CD4-positive, CD25-positive, alpha-beta regulatory T cell (primary cell): Measurements from ENCODE around the gene SORT1. TPM values are rescaled to one million over a fixed set of nuclear protein-coding genes. Genes with fewer than 3 reads are reported as not detected.

ENCODE experiments used
- ATAC-seq, 2 donors: fragments of 150-1000 bp; cut with Tn5 transposase; one replicate each; pipeline ENCODE4 v1.10.0; 2021; ENCODE audit warnings: low read depth in 2 of 2, moderate number of reproducible peaks in 2 of 2, moderate library complexity in 1 of 2
- DNase-seq, 3 donors: peaks; one replicate each; pipeline versions ENCODE4 v3.0.0 to v3.0.0-alpha.2; 2012 to 2022; ENCODE audit warnings: mixed read lengths in 1 of 3
- H3K27ac ChIP-seq: one replicate; pipeline ENCODE4 v1.7.0; 2013; ENCODE audit warnings: mild to moderate bottlenecking, low read length; ENCODE audit not compliant: insufficient read depth, poor library complexity, severe bottlenecking
- H3K27me3 ChIP-seq: one replicate; pipeline ENCODE4 v1.7.0; 2013; ENCODE audit warnings: low read length; ENCODE audit not compliant: control insufficient read depth, insufficient read depth
- H3K36me3 ChIP-seq: one replicate; pipeline ENCODE4 v1.7.0; 2013; ENCODE audit warnings: mild to moderate bottlenecking, low read length, moderate library complexity; ENCODE audit not compliant: control insufficient read depth, insufficient read depth
- H3K4me1 ChIP-seq: 2 replicates; pipeline ENCODE4 v1.7.0; 2013; ENCODE audit warnings: mild to moderate bottlenecking, low read length; ENCODE audit not compliant: insufficient read depth, control insufficient read depth, poor library complexity, severe bottlenecking
- H3K4me3 ChIP-seq: one replicate; pipeline ENCODE4 v1.7.0; 2013; ENCODE audit warnings: low read depth, mild to moderate bottlenecking, low read length, moderate library complexity
- H3K9me3 ChIP-seq, 2 experiments: 1 replicate in 1 of 2; 2 replicates in 1 of 2; pipeline ENCODE4 v1.7.0; 2013; ENCODE audit warnings: low read length in 2 of 2, mild to moderate bottlenecking in 1 of 2, moderate library complexity in 1 of 2; ENCODE audit not compliant: control insufficient read depth in 2 of 2
- H3K27ac Mint-ChIP-seq, 3 donors: one replicate each; pipeline ENCODE4 v1.8.0; 2020 to 2022; ENCODE audit warnings: mild to moderate bottlenecking in 3 of 3, mixed read lengths in 3 of 3, moderate library complexity in 2 of 3
- H3K27me3 Mint-ChIP-seq: one replicate; pipeline ENCODE4 v1.8.0; 2022; ENCODE audit warnings: mild to moderate bottlenecking, mixed read lengths
- H3K36me3 Mint-ChIP-seq: one replicate; pipeline ENCODE4 v1.8.0; 2020; ENCODE audit warnings: mixed read lengths
- H3K4me1 Mint-ChIP-seq, 4 donors: one replicate each; pipeline ENCODE4 v1.8.0; 2020 to 2022; ENCODE audit warnings: mixed read lengths in 4 of 4, mild to moderate bottlenecking in 1 of 4
- H3K4me3 Mint-ChIP-seq, 4 donors: one replicate each; pipeline ENCODE4 v1.8.0; 2020 to 2022; ENCODE audit warnings: mild to moderate bottlenecking in 4 of 4, mixed read lengths in 4 of 4, moderate library complexity in 3 of 4
- H3K9me3 Mint-ChIP-seq, 7 donors: one replicate each; pipeline ENCODE4 v1.8.0; 2020 to 2022; ENCODE audit warnings: mixed read lengths in 7 of 7, mild to moderate bottlenecking in 3 of 7, moderate library complexity in 2 of 7
- polyA plus RNA-seq, 4 donors: library from polyadenylated mRNA; unstranded; fragments of 300-500 nt; fragmentation: Illumina TruSeq; gene quantifications; one replicate each; pipeline ENCODE4 v1.2.3, GENCODE V29; 2021
- total RNA-seq: library from RNA; stranded (reverse); gene quantifications from one replicate; pipeline ENCODE4 v1.2.3, GENCODE V29; 2022

Gene SORT1
- total and polyA plus RNA-seq, 5 donors from 2014 or later, result 0.86 TPM; not detected in 4

GRCh38 chr1:109272021-109272799, 125.5 kb downstream of the SORT1 start:
- Mint-ChIP-seq H3K27ac (no peak overlapping the region), H3K4me1 (peaks cover 0 to 2% (median 2%) of the 10 kb centered on the region in 4 donors), H3K9me3 (no peaks in the 10 kb centered on the region), H3K36me3 (no peaks in the 10 kb centered on the region), H3K27me3 (no peaks in the 10 kb centered on the region), H3K4me3 (no peak overlapping the region)
- Histone ChIP-seq H3K27ac (no peak overlapping the region), H3K27me3 (no peaks in the 10 kb centered on the region), H3K36me3 (no peaks in the 10 kb centered on the region), H3K9me3 (no peaks in the 10 kb centered on the region), H3K4me1 (no peaks in the 10 kb centered on the region), H3K4me3 (no peak overlapping the region)
- DNase-seq, result no peak
- ATAC-seq, result no peak

GRCh38 chr1:109271458-109271857, 126.3 kb downstream of the SORT1 start:
- no peak for ATAC-seq
- no peaks in the 10 kb centered on the region for H3K4me1 ChIP-seq
- Mint-ChIP-seq H3K4me3 (no peak overlapping the region), H3K27ac (no peak overlapping the region), H3K36me3 (no peaks in the 10 kb centered on the region), H3K4me1 (no peaks in the 10 kb centered on the region), H3K9me3 (no peaks in the 10 kb centered on the region), H3K27me3 (no peaks in the 10 kb centered on the region)
- H3K4me3 ChIP-seq, result no peak overlapping the region
- no peaks in the 10 kb centered on the region for H3K27me3 ChIP-seq
- no peak overlapping the region for H3K27ac ChIP-seq
- H3K9me3 ChIP-seq, result no peaks in the 10 kb centered on the region
- no peaks in the 10 kb centered on the region for H3K36me3 ChIP-seq
- DNase-seq, result no peak

- H3K27ac Mint-ChIP-seq, result peak overlapping the region in 1 of 3 donors; percentile 72
- DNase-seq, result no peak
- H3K9me3 Mint-ChIP-seq, result no peaks in the 10 kb centered on the region
These were observed 126.9 kb downstream of the SORT1 start for GRCh38 chr1:109270623-109271317.

GRCh38 chr1:109269981-109270622, 127.6 kb downstream of the SORT1 start:
- Mint-ChIP-seq H3K9me3 (no peaks in the 10 kb centered on the region), H3K27ac (peak overlapping the region in 1 of 3 donors; percentile 8), H3K27me3 (no peaks in the 10 kb centered on the region), H3K4me1 (no peaks in the 10 kb centered on the region), H3K36me3 (no peaks in the 10 kb centered on the region), H3K4me3 (no peak overlapping the region)
- H3K9me3 ChIP-seq, result no peaks in the 10 kb centered on the region
- ATAC-seq (no peak), DNase-seq (no peak)
- no peaks in the 10 kb centered on the region for H3K27me3 ChIP-seq
- no peaks in the 10 kb centered on the region for H3K4me1 ChIP-seq
- H3K36me3 ChIP-seq, result no peaks in the 10 kb centered on the region
- H3K4me3 ChIP-seq, result no peak overlapping the region
- no peak overlapping the region for H3K27ac ChIP-seq

More at GRCh38 chr1:109270623-109271317, 126.9 kb downstream of the SORT1 start:
- Histone ChIP-seq H3K9me3 (no peaks in the 10 kb centered on the region), H3K27ac (no peak overlapping the region), H3K4me3 (no peak overlapping the region), H3K27me3 (no peaks in the 10 kb centered on the region), H3K36me3 (no peaks in the 10 kb centered on the region), H3K4me1 (no peaks in the 10 kb centered on the region)
- ATAC-seq, result no peak
- Mint-ChIP-seq H3K36me3 (no peaks in the 10 kb centered on the region), H3K4me1 (no peaks in the 10 kb centered on the region), H3K4me3 (no peak overlapping the region), H3K27me3 (no peaks in the 10 kb centered on the region)

- ATAC-seq (no peak), DNase-seq (no peak)
- Histone ChIP-seq H3K27ac (no peak overlapping the region), H3K9me3 (no peaks in the 10 kb centered on the region), H3K27me3 (no peaks in the 10 kb centered on the region), H3K36me3 (no peaks in the 10 kb centered on the region), H3K4me1 (no peaks in the 10 kb centered on the region), H3K4me3 (no peak overlapping the region)
- Mint-ChIP-seq H3K27ac (peak overlapping the region in 1 of 3 donors; percentile 8), H3K4me1 (no peaks in the 10 kb centered on the region), H3K36me3 (no peaks in the 10 kb centered on the region), H3K9me3 (no peaks in the 10 kb centered on the region), H3K4me3 (no peak overlapping the region), H3K27me3 (no peaks in the 10 kb centered on the region)
These were observed 128.3 kb downstream of the SORT1 start for GRCh38 chr1:109269212-109269980.

GRCh38 chr1:109268431-109269211, 129.1 kb downstream of the SORT1 start:
- H3K36me3 ChIP-seq, result no peaks in the 10 kb centered on the region
- no peak for DNase-seq
- H3K27ac ChIP-seq, result no peak overlapping the region
- H3K9me3 Mint-ChIP-seq, result no peaks in the 10 kb centered on the region
- peaks cover 0 to under 1% (median 0%) of the 10 kb centered on the region in 4 donors for H3K4me1 Mint-ChIP-seq
- no peaks in the 10 kb centered on the region for H3K27me3 Mint-ChIP-seq
- H3K4me3 Mint-ChIP-seq, result no peak overlapping the region
- no peaks in the 10 kb centered on the region for H3K36me3 Mint-ChIP-seq
- H3K9me3 ChIP-seq, result no peaks in the 10 kb centered on the region
- no peak overlapping the region for H3K4me3 ChIP-seq
- no peak overlapping the region for H3K27ac Mint-ChIP-seq
- no peaks in the 10 kb centered on the region for H3K27me3 ChIP-seq
- H3K4me1 ChIP-seq, result no peaks in the 10 kb centered on the region
- no peak for ATAC-seq

- Mint-ChIP-seq H3K9me3 (no peaks in the 10 kb centered on the region), H3K36me3 (no peaks in the 10 kb centered on the region), H3K4me3 (no peak overlapping the region), H3K27me3 (no peaks in the 10 kb centered on the region), H3K4me1 (peaks cover 0 to 3% (median 0%) of the 10 kb centered on the region in 4 donors), H3K27ac (no peak overlapping the region)
- ATAC-seq, result no peak
- no peaks in the 10 kb centered on the region for H3K4me1 ChIP-seq
- DNase-seq, result no peak
- no peaks in the 10 kb centered on the region for H3K36me3 ChIP-seq
- no peak overlapping the region for H3K27ac ChIP-seq
- no peaks in the 10 kb centered on the region for H3K27me3 ChIP-seq
- H3K9me3 ChIP-seq, result no peaks in the 10 kb centered on the region
- no peak overlapping the region for H3K4me3 ChIP-seq
These were observed 129.9 kb downstream of the SORT1 start for GRCh38 chr1:109267743-109268300.
